ENCODE measurements around the gene C1orf122.

Gene C1orf122

DNA sequence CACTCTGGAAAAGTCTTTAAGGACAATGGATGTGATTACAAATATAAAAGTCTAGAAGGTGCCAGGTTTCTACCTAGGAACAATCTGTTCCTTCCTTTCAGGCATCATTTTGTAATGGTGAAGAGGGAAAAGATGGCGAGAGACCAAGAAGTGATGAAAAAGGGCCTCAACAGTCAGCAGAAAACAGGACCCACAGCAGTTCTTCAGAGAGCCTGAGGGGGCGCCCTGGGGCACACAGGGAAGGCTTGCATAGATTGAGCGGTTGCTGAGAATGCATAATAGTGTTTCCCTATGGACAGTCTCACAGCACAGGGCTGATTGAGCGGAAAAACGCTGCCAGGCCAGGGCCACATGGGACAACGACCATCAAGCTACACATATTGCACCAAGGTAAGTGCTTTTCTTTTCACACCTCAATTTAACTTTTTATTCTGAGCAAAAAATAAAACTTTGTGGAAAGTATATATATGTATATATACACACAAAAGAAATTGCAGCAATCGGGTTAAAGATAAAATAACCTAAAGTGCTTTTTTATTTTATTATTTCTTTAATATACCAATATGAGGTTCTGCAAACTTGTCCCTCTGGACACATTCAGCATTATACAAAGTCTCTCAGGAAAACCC lies 3.6 kb downstream of the C1orf122 start:
- no peak overlapping the region for H3K4me2 ChIP-seq (ENCODE audit: low read depth, low read length)
- no peaks in the 10 kb centered on the region for H3K9me2 ChIP-seq (replicated peaks; ENCODE audit: insufficient read depth, low read length)
- H3K9me3 ChIP-seq (replicated peaks; ENCODE audit: insufficient read depth, low read length) = no peaks in the 10 kb centered on the region
- TF ChIP-seq, protein P1, sequence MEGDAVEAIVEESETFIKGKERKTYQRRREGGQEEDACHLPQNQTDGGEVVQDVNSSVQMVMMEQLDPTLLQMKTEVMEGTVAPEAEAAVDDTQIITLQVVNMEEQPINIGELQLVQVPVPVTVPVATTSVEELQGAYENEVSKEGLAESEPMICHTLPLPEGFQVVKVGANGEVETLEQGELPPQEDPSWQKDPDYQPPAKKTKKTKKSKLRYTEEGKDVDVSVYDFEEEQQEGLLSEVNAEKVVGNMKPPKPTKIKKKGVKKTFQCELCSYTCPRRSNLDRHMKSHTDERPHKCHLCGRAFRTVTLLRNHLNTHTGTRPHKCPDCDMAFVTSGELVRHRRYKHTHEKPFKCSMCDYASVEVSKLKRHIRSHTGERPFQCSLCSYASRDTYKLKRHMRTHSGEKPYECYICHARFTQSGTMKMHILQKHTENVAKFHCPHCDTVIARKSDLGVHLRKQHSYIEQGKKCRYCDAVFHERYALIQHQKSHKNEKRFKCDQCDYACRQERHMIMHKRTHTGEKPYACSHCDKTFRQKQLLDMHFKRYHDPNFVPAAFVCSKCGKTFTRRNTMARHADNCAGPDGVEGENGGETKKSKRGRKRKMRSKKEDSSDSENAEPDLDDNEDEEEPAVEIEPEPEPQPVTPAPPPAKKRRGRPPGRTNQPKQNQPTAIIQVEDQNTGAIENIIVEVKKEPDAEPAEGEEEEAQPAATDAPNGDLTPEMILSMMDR (IDR thresholded peaks at IDR 0.05; ENCODE audit: low read length) = peak; percentile 89
- TF ChIP-seq EZH2phosphoT487 (IDR thresholded peaks at IDR 0.05; ENCODE audit: low read length) = no peak
- no peak overlapping the region for H3K27ac ChIP-seq (ENCODE audit: low read length)
- peaks cover 28% of the 10 kb centered on the region for H3K79me2 ChIP-seq (ENCODE audit: low read length)
- H3K4me1 ChIP-seq (ENCODE audit: low read length) = peaks cover 14% of the 10 kb centered on the region; the same call in 1 of the 2 replicates
- H4K20me1 ChIP-seq (ENCODE audit: insufficient read depth, low read length) = 0 out of 2 replicates have a peak, but pooled peaks cover 6% of the 10 kb centered on the region
- no peaks in the 10 kb centered on the region for H3K27me3 ChIP-seq (replicated peaks; ENCODE audit: insufficient read depth, low read length)
- H3K9ac ChIP-seq (ENCODE audit: low read length) = no peak overlapping the region
- peaks cover 22% of the 10 kb centered on the region for H3F3A ChIP-seq (ENCODE audit: insufficient read depth, low read length)
- DNase-seq = peak; percentile 70
- H3K4me3 ChIP-seq (ENCODE audit: low read length) = no peak overlapping the region
- no peak overlapping the region for H2AFZ ChIP-seq (ENCODE audit: low read length)
- H3K36me3 ChIP-seq (replicated peaks; ENCODE audit: insufficient read depth, low read length) = no peaks in the 10 kb centered on the region

DNA sequence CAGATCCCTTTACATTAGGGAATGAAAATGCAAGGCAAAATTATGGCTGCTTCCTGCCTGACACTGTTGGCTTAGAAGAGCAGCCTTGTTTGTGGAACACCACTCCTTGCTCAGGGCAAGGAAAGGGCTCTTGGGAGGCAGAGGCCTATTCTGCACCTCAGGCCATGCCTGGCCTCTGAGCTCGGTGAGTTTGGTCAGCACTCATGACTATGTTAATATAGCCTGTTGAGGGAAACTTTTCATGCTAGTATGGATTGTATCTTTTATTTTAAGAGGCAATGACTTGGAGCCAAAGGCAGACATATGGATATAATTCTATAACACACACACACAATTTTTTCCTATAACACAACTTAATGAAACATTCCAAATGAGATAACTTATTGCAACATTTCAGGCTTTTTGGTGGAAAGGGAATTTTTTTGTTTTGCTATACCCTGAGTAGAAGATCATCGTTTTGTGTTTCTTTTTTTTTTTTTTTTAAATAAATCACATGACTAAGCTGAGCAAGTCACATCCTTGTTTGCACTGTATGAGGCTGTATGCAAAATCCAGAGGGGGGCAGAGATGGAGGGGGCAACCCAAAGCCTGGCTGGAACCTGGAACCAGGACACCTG lies 6.0 kb downstream of the C1orf122 start:
- H4K20me1 ChIP-seq (ENCODE audit: insufficient read depth, low read length) = no peaks in the 10 kb centered on the region
- peaks cover 7% of the 10 kb centered on the region for H3K79me2 ChIP-seq (ENCODE audit: low read length)
- no peak overlapping the region for H2AFZ ChIP-seq (ENCODE audit: low read length)
- DNase-seq = no peak
- no peaks in the 10 kb centered on the region for H3K9me3 ChIP-seq (replicated peaks; ENCODE audit: insufficient read depth, low read length)
- H3K4me2 ChIP-seq (ENCODE audit: low read depth, low read length) = no peak overlapping the region
- TF ChIP-seq, protein P1 (IDR thresholded peaks at IDR 0.05; ENCODE audit: low read length) = no peak
- no peak overlapping the region for H3K27ac ChIP-seq (ENCODE audit: low read length)
- no peaks in the 10 kb centered on the region for H3K27me3 ChIP-seq (replicated peaks; ENCODE audit: insufficient read depth, low read length)
- no peaks in the 10 kb centered on the region for H3K36me3 ChIP-seq (replicated peaks; ENCODE audit: insufficient read depth, low read length)
- H3K4me1 ChIP-seq (ENCODE audit: low read length) = peaks cover 7% of the 10 kb centered on the region; the same call in 1 of the 2 replicates
- H3K9me2 ChIP-seq (replicated peaks; ENCODE audit: insufficient read depth, low read length) = no peaks in the 10 kb centered on the region
- H3F3A ChIP-seq (ENCODE audit: insufficient read depth, low read length) = peaks cover 15% of the 10 kb centered on the region
- H3K4me3 ChIP-seq (ENCODE audit: low read length) = no peak overlapping the region
- no peak overlapping the region for H3K9ac ChIP-seq (ENCODE audit: low read length)

DNA sequence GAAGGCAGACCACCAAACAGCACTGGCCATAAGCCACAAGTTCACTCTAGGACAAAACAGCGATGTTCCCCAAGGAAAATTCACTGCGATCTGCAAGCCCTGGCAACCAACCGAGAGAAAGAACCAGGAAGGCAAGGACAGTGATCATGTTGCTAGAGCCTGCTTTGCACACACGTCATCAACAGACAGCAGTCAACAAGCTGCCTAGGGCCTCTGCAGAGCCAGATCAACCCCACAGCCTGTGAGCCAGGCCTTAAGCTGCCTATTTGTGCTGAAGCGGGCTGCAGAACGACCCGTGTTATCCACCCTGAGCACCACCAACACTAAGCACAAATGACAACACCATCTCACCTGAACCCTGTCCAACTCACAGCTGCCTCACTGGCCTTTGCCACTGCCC lies 6.7 kb downstream of the C1orf122 start:
- H3K9me2 ChIP-seq (replicated peaks; ENCODE audit: insufficient read depth, low read length) = no peaks in the 10 kb centered on the region
- no peaks in the 10 kb centered on the region for H3K36me3 ChIP-seq (replicated peaks; ENCODE audit: insufficient read depth, low read length)
- no peaks in the 10 kb centered on the region for H4K20me1 ChIP-seq (ENCODE audit: insufficient read depth, low read length)
- TF ChIP-seq, protein P1 (IDR thresholded peaks at IDR 0.05; ENCODE audit: low read length) = no peak
- TF ChIP-seq EZH2phosphoT487 (IDR thresholded peaks at IDR 0.05; ENCODE audit: low read length) (no peak), EZH2 (optimal IDR thresholded peaks at IDR 0.05; ENCODE audit: low read depth, low read length) (no peak)
- H3K9ac ChIP-seq (ENCODE audit: low read length) = no peak overlapping the region
- no peak overlapping the region for H3K27ac ChIP-seq (ENCODE audit: low read length)
- H3K4me2 ChIP-seq (ENCODE audit: low read depth, low read length) = no peak overlapping the region
- peaks cover 2% of the 10 kb centered on the region; the same call in 1 of the 2 replicates for H3K4me1 ChIP-seq (ENCODE audit: low read length)
- H3K27me3 ChIP-seq (replicated peaks; ENCODE audit: insufficient read depth, low read length) = no peaks in the 10 kb centered on the region
- no peak overlapping the region for H2AFZ ChIP-seq (ENCODE audit: low read length)
- no peak for DNase-seq
- peaks cover 1% of the 10 kb centered on the region; the same call in 1 of the 2 replicates for H3K79me2 ChIP-seq (ENCODE audit: low read length)
- no peak overlapping the region for H3K4me3 ChIP-seq (ENCODE audit: low read length)
- H3F3A ChIP-seq (ENCODE audit: insufficient read depth, low read length) = peaks cover 9% of the 10 kb centered on the region
- H3K9me3 ChIP-seq (replicated peaks; ENCODE audit: insufficient read depth, low read length) = no peaks in the 10 kb centered on the region
